ENCODE data around the gene GDPD2.

The GDPD2 gene

DNA sequence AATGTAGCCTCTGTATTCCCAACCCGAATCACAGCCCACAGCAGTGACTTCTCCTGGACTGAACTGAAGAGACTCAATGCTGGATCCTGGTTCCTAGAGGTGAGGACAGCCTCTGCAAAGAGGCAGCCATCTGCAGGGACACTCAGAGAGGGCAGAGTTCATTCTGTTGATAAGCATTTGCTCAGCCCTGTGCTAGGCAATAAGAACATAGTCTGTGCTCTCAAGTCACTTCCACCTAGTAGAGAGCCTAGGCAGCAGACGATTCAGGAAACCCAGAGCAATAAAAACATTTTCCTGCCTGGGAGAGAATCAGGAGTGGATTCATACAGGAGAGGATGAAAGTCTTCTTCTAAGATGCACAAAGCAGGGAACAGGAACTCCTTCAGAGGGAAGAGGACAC is 4.3 kb downstream of the GDPD2 start:
- peaks cover 2% of the 10 kb centered on the region for H3K36me3 Mint-ChIP-seq (ENCODE audit: insufficient read depth)
- no peak for ATAC-seq (replicated peaks; ENCODE audit: extremely low read depth, poor library complexity, severe bottlenecking)

DNA sequence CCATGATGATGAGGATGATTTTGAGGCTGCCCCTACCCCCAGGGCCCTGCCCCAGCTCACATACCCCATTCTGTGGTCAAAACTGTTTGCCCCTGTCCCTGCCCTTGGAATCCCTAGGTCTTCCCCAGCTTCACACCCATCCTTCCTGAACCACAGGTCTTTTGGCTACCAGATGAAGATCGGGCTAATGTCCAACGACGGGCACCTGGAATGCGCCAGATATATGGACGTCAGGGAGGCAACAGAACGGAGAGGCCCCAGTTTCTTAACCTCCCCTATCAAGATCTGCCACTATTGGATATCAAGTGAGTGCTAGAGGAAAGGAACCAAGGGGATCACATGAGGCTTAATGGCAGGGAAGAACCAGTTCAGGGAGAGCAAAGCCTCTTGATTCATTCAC is 6.6 kb downstream of the GDPD2 start:
- peaks cover under 1% of the 10 kb centered on the region for H3K4me1 Mint-ChIP-seq
- no peaks in the 10 kb centered on the region for H3K27me3 Mint-ChIP-seq
- no peak overlapping the region for H3K27ac Mint-ChIP-seq (ENCODE audit: low read depth)
- ATAC-seq (replicated peaks; ENCODE audit: extremely low read depth, poor library complexity, severe bottlenecking) (no peak), DNase-seq (ENCODE audit: low spot score in 2 of 2) (no peak)
- H3K36me3 Mint-ChIP-seq (ENCODE audit: insufficient read depth) = peaks cover 7% of the 10 kb centered on the region
- no peaks in the 10 kb centered on the region for H3K9me3 Mint-ChIP-seq
- H3K4me3 Mint-ChIP-seq = no peak overlapping the region

More for the DNA sequence above, 4.3 kb downstream of the GDPD2 start:
- DNase-seq (ENCODE audit: low spot score in 2 of 2) = no peak
- no peak overlapping the region for H3K27ac Mint-ChIP-seq (ENCODE audit: low read depth)
- no peaks in the 10 kb centered on the region for H3K4me1 Mint-ChIP-seq
- H3K4me3 Mint-ChIP-seq = no peak overlapping the region
- H3K9me3 Mint-ChIP-seq = no peaks in the 10 kb centered on the region
- H3K27me3 Mint-ChIP-seq = no peaks in the 10 kb centered on the region

DNA sequence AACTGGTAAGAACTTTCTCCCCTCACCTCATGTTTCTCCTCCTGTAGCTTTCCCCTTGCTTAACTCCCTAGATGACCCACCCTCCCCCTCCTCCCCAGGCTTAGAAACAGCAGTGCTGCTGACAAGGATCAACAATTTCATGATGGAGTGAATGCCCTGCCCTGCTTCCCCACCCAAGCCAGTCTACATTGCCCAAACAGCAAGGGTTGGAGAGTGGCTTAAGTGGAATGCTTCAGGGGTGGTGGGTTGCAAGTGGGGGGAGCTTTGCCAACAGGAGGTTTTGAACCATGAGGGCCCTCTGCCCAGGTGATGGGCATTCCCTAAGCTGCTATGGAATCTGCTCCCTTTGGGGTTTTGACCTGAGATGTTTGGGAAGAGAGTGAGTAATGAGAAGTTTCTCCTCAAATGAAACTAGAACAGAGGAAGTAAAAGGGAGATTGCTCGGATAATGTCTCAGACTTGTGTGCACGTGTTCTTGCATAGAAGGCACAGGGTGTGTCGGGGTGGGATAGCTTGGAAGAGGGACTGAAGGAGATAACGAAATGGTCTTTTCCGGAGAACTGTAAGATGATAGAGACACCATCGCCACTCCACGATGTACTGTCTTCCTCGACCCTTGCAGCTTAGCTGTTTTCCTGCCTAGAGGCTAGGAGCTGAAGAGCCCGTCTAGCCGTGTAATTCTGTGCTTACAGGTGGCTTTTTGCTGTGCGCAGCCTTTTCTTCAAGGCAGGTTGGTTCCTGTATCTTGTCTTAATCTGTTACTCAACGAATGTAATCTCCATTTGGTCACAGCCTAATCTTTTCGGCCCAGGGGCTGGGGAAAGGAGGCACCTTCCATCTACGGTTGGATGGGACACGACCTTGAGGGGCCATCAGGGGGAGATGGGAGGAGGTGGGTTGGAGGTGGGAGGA is 10.1 kb downstream of the GDPD2 start:
- Mint-ChIP-seq H3K4me3 (peak overlapping the region; percentile 86), H3K27me3 (no peaks in the 10 kb centered on the region), H3K27ac (ENCODE audit: low read depth) (peak overlapping the region; percentile 90), H3K36me3 (ENCODE audit: insufficient read depth) (peaks cover 7% of the 10 kb centered on the region), H3K9me3 (no peaks in the 10 kb centered on the region), H3K4me1 (peaks cover 10% of the 10 kb centered on the region)
- DNase-seq (ENCODE audit: low spot score in 2 of 2) (no peak), ATAC-seq (replicated peaks; ENCODE audit: extremely low read depth, poor library complexity, severe bottlenecking) (no peak)

DNA sequence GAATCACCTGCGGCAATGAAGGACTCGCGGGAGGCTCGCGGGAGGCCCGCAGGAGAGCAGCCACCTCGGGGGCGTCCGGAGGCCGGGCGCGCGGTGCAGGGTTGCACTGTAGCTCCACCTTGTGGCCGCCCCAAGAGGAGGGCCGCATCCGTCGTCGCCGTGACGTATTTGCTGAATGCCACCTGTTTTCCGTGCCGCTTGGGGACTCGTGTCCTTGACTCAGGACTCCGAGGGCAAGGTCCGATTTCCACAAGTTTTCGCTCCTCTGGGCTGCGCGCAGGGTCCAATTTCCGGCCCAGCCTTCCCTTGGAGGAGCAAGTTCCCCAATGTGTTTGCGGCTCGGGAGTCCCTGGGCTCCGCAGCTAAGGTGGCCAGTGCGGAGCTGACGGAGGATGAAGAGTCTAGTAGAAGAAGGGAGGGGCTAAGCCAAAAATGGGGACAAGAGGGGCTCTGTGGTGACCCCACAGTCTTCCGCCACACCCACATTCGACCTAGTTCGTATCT is 10.8 kb downstream of the GDPD2 start:
- Mint-ChIP-seq H3K27ac (ENCODE audit: low read depth) (peak overlapping the region; percentile 90), H3K36me3 (ENCODE audit: insufficient read depth) (peaks cover 7% of the 10 kb centered on the region)

DNA sequence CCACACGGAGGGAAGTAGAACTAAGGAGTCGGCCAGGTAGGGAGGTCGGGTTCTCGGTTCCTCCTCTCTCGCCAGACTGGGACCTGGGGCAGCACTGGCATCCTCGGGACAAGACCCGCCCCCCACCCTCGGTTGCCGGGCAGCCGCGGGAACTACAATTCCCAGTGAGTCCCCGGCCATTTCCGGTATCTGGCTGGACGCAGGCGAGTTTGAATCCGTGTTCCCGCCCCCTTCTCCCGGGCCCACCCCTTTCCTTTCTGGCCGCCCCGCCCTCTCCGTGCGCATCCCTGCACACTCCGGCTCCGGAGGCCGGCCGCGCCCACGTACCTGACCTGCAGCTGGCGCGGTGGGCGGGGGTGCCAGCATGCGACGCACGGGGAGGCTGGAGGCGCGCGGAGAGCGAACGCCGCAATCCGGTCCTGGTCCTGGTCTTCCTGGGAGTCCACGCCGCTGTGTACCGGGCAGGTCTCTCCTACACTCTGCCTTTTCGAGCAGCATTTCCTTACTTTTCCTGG is 11.3 kb downstream of the GDPD2 start:
- no peak for DNase-seq (ENCODE audit: low spot score in 2 of 2)
- H3K27ac Mint-ChIP-seq (ENCODE audit: low read depth) = peak overlapping the region; percentile 90
- peak; percentile 49 for ATAC-seq (replicated peaks; ENCODE audit: extremely low read depth, poor library complexity, severe bottlenecking)
- H3K4me3 Mint-ChIP-seq = peak overlapping the region; percentile 86
- H3K9me3 Mint-ChIP-seq = no peaks in the 10 kb centered on the region
- peaks cover 7% of the 10 kb centered on the region for H3K36me3 Mint-ChIP-seq (ENCODE audit: insufficient read depth)
- H3K4me1 Mint-ChIP-seq = peaks cover 14% of the 10 kb centered on the region
- H3K27me3 Mint-ChIP-seq = no peaks in the 10 kb centered on the region

More for the DNA sequence above, 10.8 kb downstream of the GDPD2 start:
- H3K4me3 Mint-ChIP-seq = peak overlapping the region; percentile 86
- no peaks in the 10 kb centered on the region for H3K9me3 Mint-ChIP-seq
- ATAC-seq (replicated peaks; ENCODE audit: extremely low read depth, poor library complexity, severe bottlenecking) = peak; percentile 75
- peaks cover 14% of the 10 kb centered on the region for H3K4me1 Mint-ChIP-seq
- DNase-seq (ENCODE audit: low spot score in 2 of 2) = peak; percentile 60 to 65
- no peaks in the 10 kb centered on the region for H3K27me3 Mint-ChIP-seq

DNA sequence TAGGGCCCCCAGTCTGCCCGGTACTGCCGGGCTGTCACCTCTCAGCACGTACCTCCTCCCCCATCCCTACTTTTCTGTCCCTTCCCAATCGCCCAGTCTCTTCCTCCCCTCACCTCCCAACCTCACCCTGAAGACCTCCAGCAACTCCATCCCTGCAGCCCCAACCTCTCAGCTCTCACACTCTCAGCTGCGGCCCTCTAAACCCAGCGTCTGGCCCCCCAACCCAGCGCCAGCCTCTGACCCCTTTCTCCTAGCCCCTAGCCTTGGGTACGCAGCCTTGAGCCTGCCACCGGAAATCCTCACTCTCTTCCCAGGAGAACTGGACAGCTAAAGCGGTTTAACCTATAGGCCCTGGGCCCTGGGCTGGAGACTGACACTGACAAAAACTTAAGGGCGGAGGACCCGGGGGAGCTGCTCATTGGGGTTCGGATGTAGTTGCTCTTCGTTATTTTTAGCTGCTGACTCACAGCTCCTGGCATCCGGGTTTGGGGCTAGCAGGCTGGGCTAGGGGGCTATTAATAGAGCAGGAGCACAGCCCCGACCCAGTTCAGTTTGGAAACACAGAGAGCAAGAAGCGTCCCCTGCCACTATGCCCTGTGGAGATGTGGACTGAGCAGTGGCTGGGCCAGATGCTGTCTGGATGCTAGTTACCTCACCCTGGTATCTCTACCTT is 11.9 kb downstream of the GDPD2 start:
- peak overlapping the region; percentile 86 for H3K4me3 Mint-ChIP-seq
- no peak for DNase-seq (ENCODE audit: low spot score in 2 of 2)
- peak overlapping the region; percentile 90 for H3K27ac Mint-ChIP-seq (ENCODE audit: low read depth)
- H3K36me3 Mint-ChIP-seq (ENCODE audit: insufficient read depth) = peaks cover 7% of the 10 kb centered on the region
- H3K27me3 Mint-ChIP-seq = peaks cover under 1% of the 10 kb centered on the region
- no peak for ATAC-seq (replicated peaks; ENCODE audit: extremely low read depth, poor library complexity, severe bottlenecking)
- H3K4me1 Mint-ChIP-seq = peaks cover 14% of the 10 kb centered on the region
- H3K9me3 Mint-ChIP-seq = no peaks in the 10 kb centered on the region

DNA sequence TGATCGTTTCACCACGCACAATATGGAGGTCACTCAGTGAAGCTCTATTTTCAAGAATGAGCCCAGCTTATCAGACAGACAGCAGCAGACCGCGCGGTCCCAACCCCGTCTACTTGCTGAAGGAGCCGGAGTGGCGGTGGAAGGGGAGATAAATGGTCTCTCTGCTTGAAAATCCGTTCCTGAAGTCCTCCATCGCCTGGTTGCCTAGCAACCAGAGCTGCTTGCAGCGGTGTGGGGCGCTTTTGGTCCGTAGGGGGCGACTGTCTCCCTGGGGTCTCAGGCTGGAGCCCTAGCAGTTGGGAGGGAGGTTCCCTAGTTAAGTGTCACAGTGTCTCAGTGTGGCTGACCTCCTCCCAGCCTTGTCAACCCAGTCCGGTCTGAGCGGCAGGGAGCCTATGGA is 13.2 kb downstream of the GDPD2 start:
- ATAC-seq (replicated peaks; ENCODE audit: extremely low read depth, poor library complexity, severe bottlenecking) (no peak), DNase-seq (ENCODE audit: low spot score in 2 of 2) (no peak)
- Mint-ChIP-seq H3K27me3 (peaks cover 13% of the 10 kb centered on the region), H3K4me3 (no peak overlapping the region), H3K27ac (ENCODE audit: low read depth) (peak overlapping the region; percentile 19), H3K36me3 (ENCODE audit: insufficient read depth) (peaks cover 5% of the 10 kb centered on the region), H3K9me3 (no peaks in the 10 kb centered on the region), H3K4me1 (peaks cover 14% of the 10 kb centered on the region)

DNA sequence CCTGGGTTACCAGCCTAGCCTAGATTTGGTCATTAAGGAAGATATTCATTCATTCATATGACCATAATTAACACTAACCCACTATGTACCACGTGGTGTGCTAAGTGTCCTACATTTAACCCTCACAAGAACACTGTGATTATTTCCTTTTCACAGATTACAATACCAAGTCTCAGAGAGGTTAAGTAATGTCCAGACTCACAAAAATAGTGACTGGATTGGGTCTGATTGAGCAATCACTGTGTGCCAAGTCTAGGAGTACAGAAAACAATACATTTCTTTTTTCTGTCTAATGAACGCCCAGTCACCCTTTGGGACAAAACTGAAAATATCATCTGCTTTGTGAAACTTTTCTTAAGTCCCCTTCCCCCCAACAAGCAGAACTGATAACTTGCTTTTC is 13.9 kb downstream of the GDPD2 start:
- no peak for ATAC-seq (replicated peaks; ENCODE audit: extremely low read depth, poor library complexity, severe bottlenecking)
- no peak overlapping the region for H3K4me3 Mint-ChIP-seq
- H3K9me3 Mint-ChIP-seq = no peaks in the 10 kb centered on the region
- peaks cover 5% of the 10 kb centered on the region for H3K36me3 Mint-ChIP-seq (ENCODE audit: insufficient read depth)
- H3K27me3 Mint-ChIP-seq = peaks cover 20% of the 10 kb centered on the region
- peaks cover 14% of the 10 kb centered on the region for H3K4me1 Mint-ChIP-seq
- no peak for DNase-seq (ENCODE audit: low spot score in 2 of 2)
- peak overlapping the region; percentile 62 for H3K27ac Mint-ChIP-seq (ENCODE audit: low read depth)

DNA sequence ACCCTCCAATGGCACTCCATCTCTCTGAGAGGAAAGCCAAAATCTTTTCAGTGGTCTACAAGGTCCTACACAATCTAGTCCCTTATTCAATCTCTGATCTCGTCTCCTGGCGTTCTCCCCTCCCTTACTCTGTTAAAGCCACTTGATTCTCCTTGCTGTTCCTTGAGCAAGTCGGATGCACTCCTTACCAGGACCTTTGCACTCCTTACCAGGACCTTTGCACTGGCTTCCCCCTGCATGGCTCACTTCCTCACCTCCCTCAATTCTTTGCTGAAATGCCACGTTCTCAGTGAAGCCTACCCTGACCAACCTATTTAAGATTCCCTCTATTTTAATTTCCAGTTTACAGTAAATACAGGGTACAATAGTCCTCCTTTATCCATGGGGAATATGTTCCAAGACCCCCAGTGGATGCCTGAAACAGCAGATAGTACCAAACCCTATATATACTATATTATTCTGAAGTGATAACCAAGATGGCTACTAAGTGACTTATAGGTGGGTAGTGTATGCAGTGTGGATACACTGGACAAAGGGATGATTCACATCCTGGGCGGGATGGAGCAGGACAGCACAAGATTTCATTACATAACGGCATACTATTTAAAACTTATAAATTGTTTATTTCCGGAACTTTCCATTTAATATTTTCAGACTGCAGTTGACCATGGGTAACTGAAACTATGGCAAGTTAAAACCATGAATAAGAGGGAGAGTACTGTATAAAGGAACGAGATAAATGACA is 15.0 kb downstream of the GDPD2 start:
- Mint-ChIP-seq H3K4me3 (no peak overlapping the region), H3K27me3 (peaks cover 28% of the 10 kb centered on the region)

DNA sequence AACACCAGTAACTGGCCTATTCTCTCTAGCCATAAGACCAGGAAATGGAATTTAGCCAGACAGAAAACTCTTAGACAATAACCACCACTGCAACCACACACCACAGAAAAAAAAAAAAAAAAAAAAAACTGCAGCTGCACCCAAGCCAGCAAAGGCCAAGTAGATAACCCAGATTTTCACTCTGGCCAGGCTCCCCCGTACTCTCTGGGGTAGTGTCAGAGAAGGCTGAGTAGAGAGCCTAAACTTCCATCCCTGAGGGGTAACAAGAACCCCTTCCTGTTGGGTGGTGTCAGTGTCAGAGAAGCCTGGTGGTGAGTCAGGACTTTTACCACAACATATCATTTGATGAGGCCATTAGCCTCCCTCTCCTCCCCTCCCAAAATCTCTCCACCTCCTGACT is 15.9 kb downstream of the GDPD2 start:
- no peak for DNase-seq (ENCODE audit: low spot score in 2 of 2)
- Mint-ChIP-seq H3K4me1 (peaks cover 14% of the 10 kb centered on the region), H3K36me3 (ENCODE audit: insufficient read depth) (peaks cover under 1% of the 10 kb centered on the region), H3K27me3 (peaks cover 28% of the 10 kb centered on the region), H3K27ac (ENCODE audit: low read depth) (peak overlapping the region; percentile 62), H3K9me3 (no peaks in the 10 kb centered on the region), H3K4me3 (no peak overlapping the region)
- ATAC-seq (replicated peaks; ENCODE audit: extremely low read depth, poor library complexity, severe bottlenecking) = no peak

More for the DNA sequence above, 15.0 kb downstream of the GDPD2 start:
- Mint-ChIP-seq H3K36me3 (ENCODE audit: insufficient read depth) (peaks cover 5% of the 10 kb centered on the region), H3K27ac (ENCODE audit: low read depth) (peak overlapping the region; percentile 62), H3K4me1 (peaks cover 14% of the 10 kb centered on the region), H3K9me3 (no peaks in the 10 kb centered on the region)
- no peak for DNase-seq (ENCODE audit: low spot score in 2 of 2)
- no peak for ATAC-seq (replicated peaks; ENCODE audit: extremely low read depth, poor library complexity, severe bottlenecking)

DNA sequence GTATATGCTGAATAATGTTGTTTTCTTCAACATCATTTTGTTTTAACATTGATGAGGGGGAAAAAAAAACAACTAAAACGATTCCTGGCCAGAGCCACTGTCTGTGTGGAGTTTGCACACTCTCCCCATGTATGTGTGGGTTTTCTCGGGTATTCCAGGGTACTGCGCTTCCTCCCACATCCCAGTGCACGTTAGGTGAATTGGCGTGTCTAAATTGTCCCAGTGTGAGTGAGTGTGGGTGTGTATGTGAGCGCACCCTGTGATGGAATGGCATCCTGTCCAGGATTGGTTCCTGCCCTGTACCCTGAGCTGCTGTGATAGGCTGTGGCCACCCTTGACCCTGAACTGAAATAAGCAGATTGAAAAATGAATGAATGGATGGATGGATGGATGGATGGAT is 19.1 kb downstream of the GDPD2 start:
- Mint-ChIP-seq H3K4me3 (no peak overlapping the region), H3K9me3 (no peaks in the 10 kb centered on the region)
- no peak for ATAC-seq (replicated peaks; ENCODE audit: extremely low read depth, poor library complexity, severe bottlenecking)

DNA sequence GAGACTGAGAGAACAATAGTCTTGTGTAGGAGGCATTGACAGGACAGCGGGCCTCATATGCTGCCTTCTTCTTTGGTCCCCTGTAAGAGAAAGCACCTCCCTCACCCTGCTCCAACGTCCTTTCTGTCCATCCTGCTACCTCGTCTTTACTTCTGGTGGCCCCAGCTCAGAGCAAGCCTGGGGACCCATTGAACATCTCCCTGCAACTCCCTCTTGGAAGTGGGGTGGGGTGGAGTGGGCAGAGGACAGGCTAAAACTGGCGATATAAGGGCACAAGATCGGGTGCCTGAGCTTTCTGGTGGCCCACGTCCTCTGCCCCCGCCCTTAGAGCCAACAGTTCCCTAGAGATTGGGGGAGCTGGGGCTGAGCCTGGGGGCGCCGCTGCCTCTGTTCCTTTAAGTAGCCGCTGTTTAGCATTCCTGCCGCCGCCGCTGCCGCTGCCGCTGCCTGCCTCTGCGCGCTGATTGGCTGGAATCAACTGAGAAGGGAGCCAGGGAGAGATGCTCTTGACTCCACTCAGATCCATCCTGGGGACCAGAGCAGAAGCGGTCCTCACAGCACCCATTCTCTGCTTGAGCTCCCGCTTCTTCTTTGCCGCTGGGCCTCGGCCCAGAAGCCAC is 21.3 kb downstream of the GDPD2 start, which contains the start of gene DLG3:
Gene DLG3 (plus strand): TSS at position 510 of the 620 bp plus-strand sequence. CDS start 367 bp downstream, outside the sequence.
- no peak within 1 kb of the TSS for H3K27ac Mint-ChIP-seq (ENCODE audit: low read depth)
- peak within 1 kb of the TSS; percentile 53 for H3K4me3 Mint-ChIP-seq
- H3K27me3 Mint-ChIP-seq = peaks cover 35% of the 10 kb centered on the region
- ATAC-seq (replicated peaks; ENCODE audit: extremely low read depth, poor library complexity, severe bottlenecking) (peak; percentile 32), DNase-seq (ENCODE audit: low spot score in 2 of 2) (no peak)
- no peaks in the 10 kb centered on the region for H3K9me3 Mint-ChIP-seq
- no peaks in the 10 kb centered on the region for H3K4me1 Mint-ChIP-seq
- H3K36me3 Mint-ChIP-seq (ENCODE audit: insufficient read depth) = no peaks in the 10 kb centered on the region

More for the DNA sequence above, 19.1 kb downstream of the GDPD2 start:
- no peaks in the 10 kb centered on the region for H3K36me3 Mint-ChIP-seq (ENCODE audit: insufficient read depth)
- DNase-seq (ENCODE audit: low spot score in 2 of 2) = no peak
- peaks cover 8% of the 10 kb centered on the region for H3K4me1 Mint-ChIP-seq
- no peak overlapping the region for H3K27ac Mint-ChIP-seq (ENCODE audit: low read depth)
- peaks cover 35% of the 10 kb centered on the region for H3K27me3 Mint-ChIP-seq

All from central memory CD8-positive, alpha-beta T cell (primary cell).